Urinary bladder (tissue), 4 donors: ENCODE results near the gene SEC14L2. TPM values are rescaled to one million over a fixed set of nuclear protein-coding genes. Genes with fewer than 3 reads are reported as not detected.
"Not testable (repeated sequence)": the region's sequence is repeated elsewhere in the genome, so short reads cannot be mapped to it uniquely, and the experiment has no call there.

Source experiments
- DNase-seq: peaks from one replicate; pipeline ENCODE4 v3.0.0-alpha.2; 2015; ENCODE audit errors: extremely low spot score
- H3K27ac ChIP-seq: one replicate; pipeline ENCODE4 v1.5.1; 2013; ENCODE audit warnings: low read depth, mild to moderate bottlenecking, moderate library complexity
- H3K36me3 ChIP-seq: one replicate; pipeline ENCODE4 v1.6.1; 2013; ENCODE audit warnings: mild to moderate bottlenecking, moderate library complexity; ENCODE audit not compliant: insufficient read depth
- H3K4me1 ChIP-seq: one replicate; pipeline ENCODE4 v1.6.1; 2013; ENCODE audit warnings: mild to moderate bottlenecking, moderate library complexity; ENCODE audit not compliant: insufficient read depth
- H3K4me3 ChIP-seq: one replicate; pipeline ENCODE4 v1.5.1; 2013; ENCODE audit warnings: low read depth, low read length
- WGBS: extraction: QIAGEN DNeasy Blood & Tissue Kit; methylation state at CpG from one replicate; pipeline ENCODE4 v1.1.7; 2013; 5-methylcytosine and 5-hydroxymethylcytosine counted together
- polyA plus RNA-seq: library from polyadenylated mRNA; stranded (reverse); fragments of 200-250 nt; gene quantifications from one replicate; pipeline ENCODE4 v1.2.3, GENCODE V29; 2013
- total RNA-seq: library from RNA; depleted of rRNA; stranded (reverse); fragments of >200 nt; gene quantifications from one replicate; pipeline ENCODE4 v1.2.3, GENCODE V29; 2014
- donor health status: healthy with polysubstance abuse.
- donor health status: healthy.

The SEC14L2 gene
- total and polyA plus RNA-seq, 2 donors: 6.2 to 11.0 TPM

DNA sequence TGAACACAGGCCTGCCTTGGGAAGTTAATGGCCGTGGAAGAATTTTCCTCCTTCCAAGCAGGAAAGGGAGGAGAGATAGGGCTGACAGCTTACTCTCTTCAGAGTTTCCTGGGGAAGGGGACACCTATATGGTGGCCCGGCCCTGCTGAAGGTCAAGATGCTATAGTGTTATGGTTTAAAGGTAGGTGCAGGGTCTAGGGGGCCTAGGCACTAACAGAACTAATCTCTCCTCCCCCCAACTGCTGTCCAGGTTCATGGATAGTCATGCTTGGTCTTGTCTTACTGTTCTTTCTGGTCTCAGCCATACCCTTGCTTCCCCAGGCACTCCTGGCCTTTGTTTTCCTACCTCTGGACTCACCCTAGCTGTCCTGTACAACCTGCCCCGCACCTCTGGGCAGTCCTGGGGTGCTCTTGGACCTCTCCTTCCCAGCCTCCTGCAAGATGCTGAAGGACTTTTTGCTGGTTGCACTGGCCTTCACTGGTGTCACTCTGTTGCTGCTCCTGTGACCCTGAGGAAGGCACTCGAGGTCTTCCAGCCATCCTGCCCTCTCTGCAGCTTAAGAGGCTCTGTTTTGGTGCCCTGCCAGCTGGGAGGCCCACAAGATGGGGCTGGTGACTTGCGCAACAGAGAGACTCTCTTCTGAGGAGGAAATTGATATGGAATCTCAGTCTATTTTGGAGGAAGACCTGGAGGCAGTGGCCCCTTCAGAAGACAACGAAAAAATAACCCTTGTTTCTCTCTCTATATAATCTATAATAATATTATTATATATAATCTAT lies 57.1 kb downstream of the SEC14L2 start:
- H3K4me1 ChIP-seq: no peaks in the 10 kb centered on the region
- H3K27ac ChIP-seq: no peak overlapping the region
- no peak overlapping the region for H3K4me3 ChIP-seq
- no peak for DNase-seq
- no peaks in the 10 kb centered on the region for H3K36me3 ChIP-seq
- WGBS: 62% methylated on average over 6 of the region's 6 CpGs

DNA sequence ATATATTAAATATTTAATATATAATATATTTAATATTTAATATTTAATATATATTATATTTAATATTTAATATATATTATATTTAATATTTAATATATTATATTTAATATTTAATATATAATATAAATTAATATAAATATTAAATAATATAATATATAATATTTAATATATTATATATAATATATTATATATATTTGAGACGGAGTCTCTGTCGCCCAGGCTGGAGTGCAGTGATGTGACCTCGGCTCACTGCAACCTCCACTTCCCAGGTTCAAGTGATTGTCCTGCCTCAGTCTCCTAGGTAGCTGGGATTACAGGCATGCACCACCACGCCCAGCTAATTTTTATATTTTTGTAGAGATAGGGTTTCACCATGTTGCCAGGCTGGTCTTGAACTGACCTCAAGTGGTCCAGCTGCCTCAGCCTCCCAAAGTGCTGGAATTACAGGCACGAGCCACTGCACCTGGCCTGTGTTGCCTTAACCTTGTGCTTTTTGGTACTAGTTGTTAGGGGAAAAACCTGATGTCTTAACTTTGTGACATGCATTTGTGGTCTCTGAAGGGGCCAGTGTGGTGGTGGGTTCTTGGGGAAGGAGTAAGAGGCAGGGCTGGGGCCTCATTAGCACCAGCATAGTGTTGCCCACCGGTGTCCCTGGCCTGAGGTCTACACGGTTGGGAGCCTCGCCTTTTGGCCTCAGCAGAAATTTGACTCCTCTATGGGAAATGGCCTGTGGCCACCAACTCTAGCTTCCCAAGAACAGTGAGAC lies 58.4 kb downstream of the SEC14L2 start:
- H3K27ac ChIP-seq: no peak overlapping the region
- no peaks in the 10 kb centered on the region for H3K4me1 ChIP-seq
- no peak for DNase-seq
- H3K36me3 ChIP-seq: no peaks in the 10 kb centered on the region
- 82% methylated on average over 8 of the region's 8 CpGs for WGBS
- no peak overlapping the region for H3K4me3 ChIP-seq

DNA sequence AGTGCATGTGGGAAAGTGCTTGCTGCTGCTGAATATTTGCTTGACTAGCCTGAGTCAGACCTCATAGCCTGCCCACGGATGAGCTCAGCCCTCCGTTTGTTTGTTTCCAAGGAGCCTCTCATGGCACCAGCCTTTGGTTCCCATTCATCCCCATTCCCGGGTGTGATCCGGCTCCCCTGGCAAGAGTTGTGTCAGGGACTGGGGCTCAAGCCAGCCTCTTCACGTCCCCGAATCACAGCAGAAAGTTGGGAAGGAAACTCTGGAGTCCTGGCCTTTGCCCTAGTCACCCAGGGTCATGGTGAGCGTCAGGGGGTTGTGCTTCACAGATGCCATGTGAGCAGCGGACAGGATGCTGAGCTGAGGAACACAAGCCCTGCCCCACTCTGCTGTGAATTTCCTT lies 61.2 kb downstream of the SEC14L2 start:
- no peak overlapping the region for H3K27ac ChIP-seq
- DNase-seq: no peak
- no peak overlapping the region for H3K4me3 ChIP-seq
- H3K36me3 ChIP-seq: no peaks in the 10 kb centered on the region
- 59% methylated on average over 8 of the region's 8 CpGs for WGBS
- H3K4me1 ChIP-seq: no peaks in the 10 kb centered on the region

DNA sequence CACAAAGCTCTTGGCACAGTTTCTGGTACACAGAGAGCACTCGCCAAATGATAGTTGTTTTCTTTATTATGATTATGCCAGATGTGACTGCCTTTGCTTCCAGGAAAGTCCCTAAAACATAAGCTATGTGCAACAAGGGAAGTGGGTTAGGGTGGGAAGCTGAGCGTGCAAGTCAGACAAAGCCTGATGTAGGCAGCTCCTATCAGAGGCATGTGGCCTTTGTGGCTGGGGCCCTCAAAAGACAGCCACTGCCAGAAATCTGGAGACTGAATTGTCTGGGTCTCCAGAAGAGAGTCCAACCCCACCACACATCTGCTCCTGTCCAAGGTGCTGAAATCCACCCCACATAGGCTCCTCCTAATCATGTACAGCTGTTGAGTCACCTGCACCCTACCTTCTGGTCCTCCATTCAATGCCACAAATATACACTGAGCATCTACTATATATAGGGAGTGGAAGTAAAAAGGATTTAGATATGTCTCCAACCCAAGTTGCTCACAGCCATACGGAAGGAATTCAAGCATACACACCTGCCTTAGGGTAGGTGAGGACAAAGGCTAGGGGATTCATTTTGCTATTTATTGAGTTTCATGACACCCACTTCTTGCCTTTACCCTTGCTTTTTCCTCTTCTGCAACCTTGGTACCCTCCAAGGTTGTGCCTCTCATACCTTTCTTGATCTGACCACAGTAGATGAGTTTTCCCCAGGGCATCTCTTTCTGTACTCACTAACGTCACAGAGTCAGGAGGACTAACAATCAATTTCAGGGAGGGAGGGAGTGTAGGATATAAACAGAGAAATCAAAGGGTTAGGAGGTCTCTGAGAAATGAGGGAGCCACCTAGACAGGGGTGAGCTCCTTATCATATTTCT lies 62.6 kb downstream of the SEC14L2 start:
- 62% methylated on average over 4 of the region's 4 CpGs for WGBS
- no peak overlapping the region for H3K4me3 ChIP-seq
- no peak overlapping the region for H3K27ac ChIP-seq
- no peaks in the 10 kb centered on the region for H3K4me1 ChIP-seq
- no peaks in the 10 kb centered on the region for H3K36me3 ChIP-seq
- DNase-seq: no peak

DNA sequence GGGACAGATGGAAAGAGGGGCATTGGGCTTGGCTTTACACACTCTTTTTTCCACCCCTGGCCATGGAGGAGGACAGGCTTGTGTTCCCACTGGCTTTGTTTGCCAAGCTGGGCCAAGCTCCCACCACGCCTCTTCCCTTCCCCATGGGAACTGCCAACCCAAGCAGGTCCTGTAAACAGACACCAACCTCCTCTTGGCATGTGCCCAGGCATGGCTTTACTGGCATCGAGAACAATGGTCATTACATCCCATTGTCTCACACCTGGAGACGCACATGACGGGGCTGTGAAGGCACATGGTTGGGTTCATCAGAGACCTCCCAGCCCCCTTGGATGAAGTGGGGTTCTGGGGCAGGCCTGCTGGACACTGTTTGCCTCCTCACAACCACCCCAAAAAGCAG lies 63.3 kb downstream of the SEC14L2 start:
- WGBS: 60% methylated on average over 4 of the region's 4 CpGs
- no peak for DNase-seq
- H3K4me3 ChIP-seq: no peak overlapping the region
- H3K27ac ChIP-seq: no peak overlapping the region
- H3K36me3 ChIP-seq: no peaks in the 10 kb centered on the region
- H3K4me1 ChIP-seq: no peaks in the 10 kb centered on the region

DNA sequence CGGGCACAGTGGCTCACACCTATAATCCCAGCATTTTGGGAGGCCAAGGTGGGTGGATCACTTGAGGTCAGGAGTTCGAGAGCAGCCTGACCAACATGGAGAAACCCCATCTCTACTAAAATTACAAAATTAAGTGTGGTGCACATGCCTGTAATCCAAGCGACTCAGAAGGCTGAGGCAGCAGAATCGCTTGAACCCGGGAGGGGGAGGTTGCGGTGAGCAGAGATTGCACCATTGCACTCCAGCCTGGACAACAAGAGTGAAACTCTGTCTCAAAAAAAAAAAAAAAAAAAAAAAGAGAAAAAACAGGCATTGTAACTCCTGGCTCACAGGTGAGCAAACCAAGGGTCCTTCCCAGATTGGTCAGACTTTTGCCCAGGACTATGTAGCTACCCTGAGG lies 63.7 kb downstream of the SEC14L2 start:
- 88% methylated on average over 6 of the region's 6 CpGs for WGBS

GRCh38 chr22:30469165-30469564 lies 72.3 kb downstream of the SEC14L2 start:
- no peak for DNase-seq
- Histone ChIP-seq H3K4me1 (no peaks in the 10 kb centered on the region), H3K36me3 (no peaks in the 10 kb centered on the region), H3K27ac (no peak overlapping the region), H3K4me3 (no peak overlapping the region)
- 46% methylated on average over 2 of the region's 2 CpGs for WGBS

More for the DNA sequence above, 63.7 kb downstream of the SEC14L2 start:
- DNase-seq, H3K36me3 ChIP-seq, H3K4me3 ChIP-seq, H3K27ac ChIP-seq, H3K4me1 ChIP-seq: not testable (repeated sequence)

DNA sequence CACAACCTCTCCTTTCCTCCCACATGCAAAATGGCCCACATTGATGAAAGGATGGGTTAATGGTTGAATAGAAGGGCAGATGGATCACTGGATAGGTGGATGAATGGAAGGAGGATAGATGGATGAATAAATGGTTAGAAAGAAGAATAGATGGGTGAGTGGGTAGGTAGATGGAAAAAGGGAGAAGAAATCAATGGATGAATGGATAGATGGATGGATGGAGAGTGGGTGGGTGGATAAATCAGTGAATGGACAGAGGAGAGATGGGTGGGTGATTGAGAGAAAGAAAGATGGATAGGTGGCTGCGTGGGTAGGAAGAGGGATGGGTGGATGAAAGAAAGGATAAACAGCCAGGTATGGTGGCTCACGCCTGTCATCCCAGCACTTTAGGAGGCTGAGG lies 73.8 kb downstream of the SEC14L2 start:
- no peak for DNase-seq
- no peaks in the 10 kb centered on the region for H3K4me1 ChIP-seq
- H3K36me3 ChIP-seq: no peaks in the 10 kb centered on the region
- WGBS: 78% methylated on average over 2 of the region's 2 CpGs
- no peak overlapping the region for H3K4me3 ChIP-seq
- no peak overlapping the region for H3K27ac ChIP-seq

GRCh38 chr22:30471616-30472318 lies 74.9 kb downstream of the SEC14L2 start, which contains the start of gene SEC14L3:
Gene SEC14L3 (minus strand): TSS chr22:30472017. CDS start chr22:30471958, 59 bp downstream.
- Histone ChIP-seq H3K36me3 (no peaks in the 10 kb centered on the region), H3K4me1 (no peaks in the 10 kb centered on the region), H3K27ac (no peak within 1 kb of the TSS), H3K4me3 (no peak within 1 kb of the TSS)
- WGBS: 69% methylated on average over 13 of the region's 13 CpGs
- DNase-seq: no peak

GRCh38 chr22:30472994-30473720 lies 76.3 kb downstream of the SEC14L2 start:
- DNase-seq: no peak
- Histone ChIP-seq H3K4me3 (no peak overlapping the region), H3K27ac (no peak overlapping the region), H3K4me1 (no peaks in the 10 kb centered on the region), H3K36me3 (no peaks in the 10 kb centered on the region)
- 67% methylated on average over 4 of the region's 4 CpGs for WGBS

GRCh38 chr22:30474121-30474520 lies 77.3 kb downstream of the SEC14L2 start:
- no peaks in the 10 kb centered on the region for H3K4me1 ChIP-seq
- H3K36me3 ChIP-seq: no peaks in the 10 kb centered on the region
- WGBS: 92% methylated on average over 4 of the region's 4 CpGs
- DNase-seq: no peak
- H3K27ac ChIP-seq: no peak overlapping the region
- H3K4me3 ChIP-seq: no peak overlapping the region
